ENCODE results near the gene BIRC6. TPM values are rescaled to one million over a fixed set of nuclear protein-coding genes. Genes with fewer than 3 reads are reported as not detected.

BIRC6 gene
- total RNA-seq, 4 donors from 2014 or later: 97.4 to 259 (median 164) TPM

GRCh38 chr2:32383858-32384257 is 27.0 kb downstream of the BIRC6 start:
- intact Hi-C loops (cut with DNase I; ENCODE audit: low total_unique reads): no loop called here
- TF ChIP-seq, protein P1, sequence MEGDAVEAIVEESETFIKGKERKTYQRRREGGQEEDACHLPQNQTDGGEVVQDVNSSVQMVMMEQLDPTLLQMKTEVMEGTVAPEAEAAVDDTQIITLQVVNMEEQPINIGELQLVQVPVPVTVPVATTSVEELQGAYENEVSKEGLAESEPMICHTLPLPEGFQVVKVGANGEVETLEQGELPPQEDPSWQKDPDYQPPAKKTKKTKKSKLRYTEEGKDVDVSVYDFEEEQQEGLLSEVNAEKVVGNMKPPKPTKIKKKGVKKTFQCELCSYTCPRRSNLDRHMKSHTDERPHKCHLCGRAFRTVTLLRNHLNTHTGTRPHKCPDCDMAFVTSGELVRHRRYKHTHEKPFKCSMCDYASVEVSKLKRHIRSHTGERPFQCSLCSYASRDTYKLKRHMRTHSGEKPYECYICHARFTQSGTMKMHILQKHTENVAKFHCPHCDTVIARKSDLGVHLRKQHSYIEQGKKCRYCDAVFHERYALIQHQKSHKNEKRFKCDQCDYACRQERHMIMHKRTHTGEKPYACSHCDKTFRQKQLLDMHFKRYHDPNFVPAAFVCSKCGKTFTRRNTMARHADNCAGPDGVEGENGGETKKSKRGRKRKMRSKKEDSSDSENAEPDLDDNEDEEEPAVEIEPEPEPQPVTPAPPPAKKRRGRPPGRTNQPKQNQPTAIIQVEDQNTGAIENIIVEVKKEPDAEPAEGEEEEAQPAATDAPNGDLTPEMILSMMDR (IDR thresholded peaks at IDR 0.05): no peak
- no peak for TF ChIP-seq POLR2A (IDR thresholded peaks at IDR 0.05)
- no peak overlapping the region for H3K4me3 ChIP-seq
- DNase-seq: no peak
- no peaks in the 10 kb centered on the region for H3K36me3 ChIP-seq
- H3K27ac ChIP-seq: no peak overlapping the region
- H3K4me1 ChIP-seq: no peaks in the 10 kb centered on the region
- no peaks in the 10 kb centered on the region for H3K27me3 ChIP-seq
- no peaks in the 10 kb centered on the region for H3K9me3 ChIP-seq

DNA sequence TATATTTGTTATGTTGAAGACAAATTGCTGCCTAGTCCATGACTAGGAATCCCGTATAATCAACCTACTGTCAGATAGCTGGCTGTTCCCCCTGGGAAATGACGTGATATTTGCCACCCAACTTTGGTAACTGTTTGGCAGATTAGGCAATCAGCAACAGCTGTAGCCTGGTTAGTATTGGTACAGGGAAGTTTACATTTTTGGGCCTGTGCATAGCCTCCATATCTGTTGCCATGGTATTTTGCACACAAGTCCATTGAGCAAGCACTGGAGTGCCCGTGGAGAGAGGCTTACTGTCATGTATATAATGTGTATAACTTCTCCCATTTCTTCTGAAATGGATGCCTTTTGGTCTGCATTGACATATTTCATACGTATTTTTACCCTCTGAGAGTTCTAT is 27.7 kb downstream of the BIRC6 start:
- H3K4me1 ChIP-seq: no peaks in the 10 kb centered on the region
- H3K4me3 ChIP-seq: no peak overlapping the region
- no peak for DNase-seq
- H3K27ac ChIP-seq: no peak overlapping the region
- H3K27me3 ChIP-seq: no peaks in the 10 kb centered on the region
- intact Hi-C loops (cut with DNase I; ENCODE audit: low total_unique reads): no loop called here
- no peak for TF ChIP-seq POLR2A (IDR thresholded peaks at IDR 0.05)
- TF ChIP-seq, protein P1 (IDR thresholded peaks at IDR 0.05): no peak
- no peaks in the 10 kb centered on the region for H3K36me3 ChIP-seq
- no peaks in the 10 kb centered on the region for H3K9me3 ChIP-seq

DNA sequence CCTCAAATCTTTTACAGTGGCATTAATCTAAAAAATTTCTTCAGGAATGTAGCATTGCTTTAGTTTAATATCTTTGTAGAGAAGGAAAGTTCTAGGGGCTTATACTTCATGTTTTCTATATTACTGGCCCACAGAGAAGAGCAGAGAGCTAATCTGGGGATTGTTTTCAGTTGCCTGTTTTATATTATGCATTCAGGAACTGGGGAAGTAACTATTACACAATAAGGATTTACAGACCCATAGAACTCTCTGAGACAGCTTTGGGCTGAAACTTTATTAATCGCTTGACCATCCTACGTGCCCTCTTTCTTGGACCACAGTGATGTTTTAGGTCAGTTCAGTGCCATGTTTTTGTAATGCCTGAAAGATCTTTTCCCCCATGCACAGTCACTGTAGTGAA is 29.9 kb downstream of the BIRC6 start:
- no peak for TF ChIP-seq POLR2A (IDR thresholded peaks at IDR 0.05)
- TF ChIP-seq, protein P1 (IDR thresholded peaks at IDR 0.05): no peak
- H3K4me1 ChIP-seq: no peaks in the 10 kb centered on the region
- no peak overlapping the region for H3K4me3 ChIP-seq
- intact Hi-C loops (cut with DNase I; ENCODE audit: low total_unique reads): no loop called here
- H3K36me3 ChIP-seq: no peaks in the 10 kb centered on the region
- H3K27ac ChIP-seq: no peak overlapping the region
- no peaks in the 10 kb centered on the region for H3K9me3 ChIP-seq
- no peak for DNase-seq
- no peaks in the 10 kb centered on the region for H3K27me3 ChIP-seq

GRCh38 chr2:32399221-32399620 is 42.4 kb downstream of the BIRC6 start:
- intact Hi-C loops (cut with DNase I; ENCODE audit: low total_unique reads): no loop called here
- no peak for DNase-seq
- H3K27me3 ChIP-seq: no peaks in the 10 kb centered on the region
- TF ChIP-seq POLR2A (IDR thresholded peaks at IDR 0.05): no peak
- TF ChIP-seq, protein P1 (IDR thresholded peaks at IDR 0.05): no peak
- H3K4me3 ChIP-seq: no peak overlapping the region
- H3K9me3 ChIP-seq: no peaks in the 10 kb centered on the region
- H3K36me3 ChIP-seq: no peaks in the 10 kb centered on the region
- no peak overlapping the region for H3K27ac ChIP-seq
- no peaks in the 10 kb centered on the region for H3K4me1 ChIP-seq

- intact Hi-C loops (cut with DNase I; ENCODE audit: low total_unique reads): no loop called here
- Histone ChIP-seq H3K9me3 (no peaks in the 10 kb centered on the region), H3K4me3 (no peak overlapping the region), H3K4me1 (no peaks in the 10 kb centered on the region), H3K27ac (no peak overlapping the region), H3K36me3 (no peaks in the 10 kb centered on the region), H3K27me3 (no peaks in the 10 kb centered on the region)
- no peak for TF ChIP-seq POLR2A (IDR thresholded peaks at IDR 0.05)
- TF ChIP-seq, protein P1 (IDR thresholded peaks at IDR 0.05): no peak
- DNase-seq: no peak
Observed at GRCh38 chr2:32402091-32402490, 45.3 kb downstream of the BIRC6 start.

Data from uterus (tissue), 4 donors.